ENCODE data around the gene SCLY.

DNA sequence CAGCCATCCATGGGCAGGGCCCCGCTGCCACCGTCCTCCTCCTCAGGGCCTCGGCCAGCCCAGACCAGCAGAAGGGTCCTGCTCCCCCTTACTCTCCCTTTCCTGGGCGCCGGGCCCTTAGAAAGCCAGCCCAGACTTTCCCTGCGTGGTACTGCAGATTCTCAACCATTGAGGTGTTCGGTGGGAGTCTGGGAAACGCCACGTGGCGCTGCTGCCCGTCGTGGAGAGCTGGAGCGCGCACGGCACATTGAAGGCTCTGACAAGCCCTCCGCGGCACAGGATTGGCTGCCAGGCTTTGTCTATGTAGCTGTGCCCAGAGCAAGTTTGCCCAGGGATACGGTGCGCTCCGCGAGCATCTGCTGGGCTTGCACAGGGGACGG lies 67.2 kb downstream of the SCLY start:
- TF ChIP-seq, protein P1, sequence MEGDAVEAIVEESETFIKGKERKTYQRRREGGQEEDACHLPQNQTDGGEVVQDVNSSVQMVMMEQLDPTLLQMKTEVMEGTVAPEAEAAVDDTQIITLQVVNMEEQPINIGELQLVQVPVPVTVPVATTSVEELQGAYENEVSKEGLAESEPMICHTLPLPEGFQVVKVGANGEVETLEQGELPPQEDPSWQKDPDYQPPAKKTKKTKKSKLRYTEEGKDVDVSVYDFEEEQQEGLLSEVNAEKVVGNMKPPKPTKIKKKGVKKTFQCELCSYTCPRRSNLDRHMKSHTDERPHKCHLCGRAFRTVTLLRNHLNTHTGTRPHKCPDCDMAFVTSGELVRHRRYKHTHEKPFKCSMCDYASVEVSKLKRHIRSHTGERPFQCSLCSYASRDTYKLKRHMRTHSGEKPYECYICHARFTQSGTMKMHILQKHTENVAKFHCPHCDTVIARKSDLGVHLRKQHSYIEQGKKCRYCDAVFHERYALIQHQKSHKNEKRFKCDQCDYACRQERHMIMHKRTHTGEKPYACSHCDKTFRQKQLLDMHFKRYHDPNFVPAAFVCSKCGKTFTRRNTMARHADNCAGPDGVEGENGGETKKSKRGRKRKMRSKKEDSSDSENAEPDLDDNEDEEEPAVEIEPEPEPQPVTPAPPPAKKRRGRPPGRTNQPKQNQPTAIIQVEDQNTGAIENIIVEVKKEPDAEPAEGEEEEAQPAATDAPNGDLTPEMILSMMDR (conservative IDR thresholded peaks at IDR 0.05; ENCODE audit: low read length): no peak
- TF ChIP-seq EZH2phosphoT487 (IDR thresholded peaks at IDR 0.05; ENCODE audit: borderline replicate concordance): no peak
